ENCODE measurements around the gene STK32B. TPM values are rescaled to one million over a fixed set of nuclear protein-coding genes. Genes with fewer than 3 reads are reported as not detected.
"Not testable (repeated sequence)": the region's sequence is repeated elsewhere in the genome, so short reads cannot be mapped to it uniquely, and the experiment has no call there.

STK32B gene
- total and polyA plus RNA-seq, 11 donors: 0.08 to 2.0 (median 0.25) TPM

- Histone ChIP-seq H3K4me1 (no peaks in the 10 kb centered on the region), H3K27ac (no peak overlapping the region), H3K27me3 (no peaks in the 10 kb centered on the region), H3K9me3 (no peaks in the 10 kb centered on the region), H3K36me3 (no peaks in the 10 kb centered on the region), H3K4me3 (no peak overlapping the region)
- TF ChIP-seq POLR2A (IDR thresholded peaks at IDR 0.05): no peak
- TF ChIP-seq CTCF (IDR thresholded peaks at IDR 0.05): no peak
- ATAC-seq (no peak), DNase-seq (no peak)
- 81 to 85% (median 82%) methylated on average over 7 of the region's 7 CpGs for WGBS, 4 donors
- intact Hi-C loops (cut with DNase I): loop anchor here in 1 of 10 donors (5.0 kb wide), 1 partner anchor 43 kb away; no protein-coding TSS in a partner anchor
Observed at GRCh38 chr4:5284517-5284916, 233.2 kb downstream of the STK32B start.

- no peak overlapping the region for H3K4me3 ChIP-seq
- TF ChIP-seq CTCF (IDR thresholded peaks at IDR 0.05): no peak
- no peak for TF ChIP-seq POLR2A (IDR thresholded peaks at IDR 0.05)
- H3K4me1 ChIP-seq: no peaks in the 10 kb centered on the region
- no peaks in the 10 kb centered on the region for H3K36me3 ChIP-seq
- DNase-seq: no peak
- ATAC-seq: no peak
- peaks cover 0 to 17% (median 0%) of the 10 kb centered on the region in 12 donors for H3K9me3 ChIP-seq
- intact Hi-C loops (cut with DNase I): no loop called here
- H3K27me3 ChIP-seq: no peaks in the 10 kb centered on the region
- no peak overlapping the region for H3K27ac ChIP-seq
- WGBS, 4 donors: 62 to 70% (median 70%) methylated on average over 4 of the region's 4 CpGs
Observed at GRCh38 chr4:5292101-5292500, 240.8 kb downstream of the STK32B start.

GRCh38 chr4:5298000-5298787 lies 246.9 kb downstream of the STK32B start:
- H3K27ac ChIP-seq; DNase-seq; ATAC-seq; H3K27me3 ChIP-seq; intact Hi-C loops (cut with DNase I); H3K4me1 ChIP-seq; H3K36me3 ChIP-seq; H3K4me3 ChIP-seq: not testable (repeated sequence)
- WGBS, 4 donors: 79 to 91% (median 85%) methylated on average over 4 to 9 of the region's 9 CpGs
- peaks cover 0 to 19% (median 0%) of the 10 kb centered on the region in 12 donors for H3K9me3 ChIP-seq

- ATAC-seq: no peak
- TF ChIP-seq CTCF (IDR thresholded peaks at IDR 0.05) (no peak), POLR2A (IDR thresholded peaks at IDR 0.05) (no peak)
- DNase-seq: no peak
- Histone ChIP-seq H3K4me1 (no peaks in the 10 kb centered on the region), H3K27ac (no peak overlapping the region), H3K27me3 (no peaks in the 10 kb centered on the region), H3K36me3 (no peaks in the 10 kb centered on the region), H3K4me3 (no peak overlapping the region), H3K9me3 (peaks cover 0 to 10% (median 0%) of the 10 kb centered on the region in 12 donors)
- intact Hi-C loops (cut with DNase I): no loop called here
Observed at GRCh38 chr4:5300283-5300682, 249.0 kb downstream of the STK32B start.

GRCh38 chr4:5307928-5308327 lies 256.6 kb downstream of the STK32B start:
- no peak for TF ChIP-seq CTCF (IDR thresholded peaks at IDR 0.05)
- no peak for TF ChIP-seq POLR2A (IDR thresholded peaks at IDR 0.05)
- H3K9me3 ChIP-seq: peaks cover 0 to 21% (median 0%) of the 10 kb centered on the region in 12 donors
- ATAC-seq (no peak), DNase-seq (no peak)
- H3K36me3 ChIP-seq: no peaks in the 10 kb centered on the region
- no peak overlapping the region for H3K27ac ChIP-seq
- no peaks in the 10 kb centered on the region for H3K27me3 ChIP-seq
- intact Hi-C loops (cut with DNase I): no loop called here
- H3K4me1 ChIP-seq: no peaks in the 10 kb centered on the region
- WGBS, 4 donors: 86 to 89% (median 87%) methylated on average over 3 of the region's 3 CpGs
- no peak overlapping the region for H3K4me3 ChIP-seq

All from heart left ventricle (tissue), 16 donors.